Activated T-cell treated with anti-CD3 and anti-CD28 coated beads, Interleukin-2, amount 50 U/mL, for 72 hours (primary cell): ENCODE results near the gene NFATC3. TPM values are rescaled to one million over a fixed set of nuclear protein-coding genes. Genes with fewer than 3 reads are reported as not detected.

Source experiments
- ATAC-seq, 2 donors: fragments of 150-1000 bp; cut with Tn5 transposase; replicated peaks in 1 of 2; 2 replicates each; pipeline ENCODE4 v1.10.0; 2021; ENCODE audit warnings: moderate library complexity in 2 of 2, mild to moderate bottlenecking in 1 of 2
- DNase-seq, 2 donors: peaks; one replicate each; pipeline ENCODE4 v3.0.0; 2021 to 2022; ENCODE audit warnings: mixed read lengths in 1 of 2
- H3K27ac Mint-ChIP-seq: one replicate; pipeline ENCODE4 v1.8.0; 2022; ENCODE audit warnings: mild to moderate bottlenecking, moderate library complexity, mixed read lengths
- H3K27me3 Mint-ChIP-seq: one replicate; pipeline ENCODE4 v1.8.0; 2022; ENCODE audit warnings: low read depth, mixed read lengths
- H3K36me3 Mint-ChIP-seq, 2 donors: one replicate each; pipeline ENCODE4 v1.8.0; 2022; ENCODE audit warnings: mixed read lengths in 2 of 2, mild to moderate bottlenecking in 1 of 2; ENCODE audit not compliant: insufficient read depth in 2 of 2
- H3K4me1 Mint-ChIP-seq: one replicate; pipeline ENCODE4 v1.8.0; 2022; ENCODE audit warnings: low read depth, mixed read lengths
- H3K4me3 Mint-ChIP-seq, 2 donors: one replicate each; pipeline ENCODE4 v1.8.0; 2022; ENCODE audit warnings: mild to moderate bottlenecking in 2 of 2, mixed read lengths in 2 of 2, moderate library complexity in 2 of 2
- H3K9me3 Mint-ChIP-seq, 2 donors: one replicate each; pipeline ENCODE4 v1.8.0; 2022; ENCODE audit warnings: mixed read lengths in 2 of 2
- total RNA-seq, 2 donors: library from RNA; stranded (reverse); gene quantifications; one replicate each; pipeline ENCODE4 v1.2.3, GENCODE V29; 2022

NFATC3 gene
- total RNA-seq, 2 donors from 2014 or later = 79.7 to 82.5 TPM

GRCh38 chr16:68249371-68249770, 164.2 kb downstream of the NFATC3 start:
- ATAC-seq (no peak), DNase-seq (no peak)
- Mint-ChIP-seq H3K27me3 (no peaks in the 10 kb centered on the region), H3K27ac (peak overlapping the region; percentile 17), H3K9me3 (no peaks in the 10 kb centered on the region), H3K4me3 (no peak overlapping the region), H3K4me1 (peaks cover 18% of the 10 kb centered on the region), H3K36me3 (peaks cover 4 to 9% of the 10 kb centered on the region in 2 donors)

GRCh38 chr16:68250951-68251350, 165.8 kb downstream of the NFATC3 start:
- no peak overlapping the region for H3K4me3 Mint-ChIP-seq
- DNase-seq (no peak), ATAC-seq (no peak)
- H3K36me3 Mint-ChIP-seq = peaks cover 4 to 7% of the 10 kb centered on the region in 2 donors
- peaks cover 9% of the 10 kb centered on the region for H3K4me1 Mint-ChIP-seq
- no peaks in the 10 kb centered on the region for H3K9me3 Mint-ChIP-seq
- no peak overlapping the region for H3K27ac Mint-ChIP-seq
- H3K27me3 Mint-ChIP-seq = no peaks in the 10 kb centered on the region

- no peaks in the 10 kb centered on the region for H3K9me3 Mint-ChIP-seq
- DNase-seq (no peak), ATAC-seq (no peak)
- H3K4me1 Mint-ChIP-seq = peaks cover under 1% of the 10 kb centered on the region
- no peak overlapping the region for H3K27ac Mint-ChIP-seq
- H3K4me3 Mint-ChIP-seq = no peak overlapping the region
- H3K36me3 Mint-ChIP-seq = peaks cover 4 to 7% of the 10 kb centered on the region in 2 donors
- no peaks in the 10 kb centered on the region for H3K27me3 Mint-ChIP-seq
These were observed 166.7 kb downstream of the NFATC3 start for GRCh38 chr16:68251832-68252231.

- H3K4me1 Mint-ChIP-seq = peaks cover 2% of the 10 kb centered on the region
- H3K36me3 Mint-ChIP-seq = peaks cover 4 to 7% of the 10 kb centered on the region in 2 donors
- H3K27ac Mint-ChIP-seq = no peak overlapping the region
- H3K4me3 Mint-ChIP-seq = no peak overlapping the region
- H3K27me3 Mint-ChIP-seq = no peaks in the 10 kb centered on the region
- no peak for ATAC-seq
- DNase-seq = no peak
- H3K9me3 Mint-ChIP-seq = no peaks in the 10 kb centered on the region
These were observed 167.2 kb downstream of the NFATC3 start for GRCh38 chr16:68252383-68252782.

GRCh38 chr16:68253721-68254120, 168.6 kb downstream of the NFATC3 start:
- H3K4me1 Mint-ChIP-seq = peaks cover 9% of the 10 kb centered on the region
- H3K27ac Mint-ChIP-seq = no peak overlapping the region
- H3K4me3 Mint-ChIP-seq = no peak overlapping the region
- H3K36me3 Mint-ChIP-seq = peaks cover 4 to 7% of the 10 kb centered on the region in 2 donors
- H3K27me3 Mint-ChIP-seq = no peaks in the 10 kb centered on the region
- no peaks in the 10 kb centered on the region for H3K9me3 Mint-ChIP-seq
- ATAC-seq (no peak), DNase-seq (no peak)

- Mint-ChIP-seq H3K9me3 (no peaks in the 10 kb centered on the region), H3K27me3 (no peaks in the 10 kb centered on the region), H3K36me3 (peaks cover 3 to 5% of the 10 kb centered on the region in 2 donors), H3K4me3 (no peak overlapping the region), H3K4me1 (peaks cover 9% of the 10 kb centered on the region), H3K27ac (no peak overlapping the region)
- ATAC-seq (no peak), DNase-seq (no peak)
These were observed 170.5 kb downstream of the NFATC3 start for GRCh38 chr16:68255712-68256111.

GRCh38 chr16:68257251-68257905, 172.2 kb downstream of the NFATC3 start:
- DNase-seq (no peak), ATAC-seq (no peak)
- H3K36me3 Mint-ChIP-seq = no peaks in the 10 kb centered on the region
- H3K27ac Mint-ChIP-seq = no peak overlapping the region
- H3K27me3 Mint-ChIP-seq = no peaks in the 10 kb centered on the region
- H3K4me3 Mint-ChIP-seq = no peak overlapping the region
- peaks cover 22% of the 10 kb centered on the region for H3K4me1 Mint-ChIP-seq
- H3K9me3 Mint-ChIP-seq = no peaks in the 10 kb centered on the region

- Mint-ChIP-seq H3K9me3 (no peaks in the 10 kb centered on the region), H3K36me3 (no peaks in the 10 kb centered on the region), H3K27me3 (no peaks in the 10 kb centered on the region), H3K27ac (peak overlapping the region; percentile 85), H3K4me1 (peaks cover 26% of the 10 kb centered on the region), H3K4me3 (no peak overlapping the region)
- ATAC-seq = no peak
- DNase-seq = no peak
These were observed 173.0 kb downstream of the NFATC3 start for GRCh38 chr16:68257906-68258800.

GRCh38 chr16:68259007-68259825, 174.0 kb downstream of the NFATC3 start:
- ATAC-seq (no peak), DNase-seq (no peak)
- Mint-ChIP-seq H3K4me1 (peaks cover 35% of the 10 kb centered on the region), H3K27ac (no peak overlapping the region), H3K4me3 (no peak overlapping the region), H3K9me3 (no peaks in the 10 kb centered on the region), H3K36me3 (no peaks in the 10 kb centered on the region), H3K27me3 (no peaks in the 10 kb centered on the region)

GRCh38 chr16:68263559-68264127, 178.5 kb downstream of the NFATC3 start:
- H3K4me1 Mint-ChIP-seq = peaks cover 56% of the 10 kb centered on the region
- H3K9me3 Mint-ChIP-seq = no peaks in the 10 kb centered on the region
- peak overlapping the region; percentile 90 to 93 for H3K4me3 Mint-ChIP-seq
- no peak for ATAC-seq
- no peaks in the 10 kb centered on the region for H3K27me3 Mint-ChIP-seq
- H3K36me3 Mint-ChIP-seq = peaks cover 2 to 8% of the 10 kb centered on the region in 2 donors
- no peak for DNase-seq
- peak overlapping the region; percentile 97 for H3K27ac Mint-ChIP-seq

- peaks cover 64% of the 10 kb centered on the region for H3K4me1 Mint-ChIP-seq
- peak within 1 kb of the TSS; percentile 90 to 93 for H3K4me3 Mint-ChIP-seq
- no peaks in the 10 kb centered on the region for H3K9me3 Mint-ChIP-seq
- DNase-seq = peak; percentile 89 to 94
- peaks cover 5 to 13% of the 10 kb centered on the region in 2 donors for H3K36me3 Mint-ChIP-seq
- ATAC-seq = peak; percentile 82
- peak within 1 kb of the TSS; percentile 97 for H3K27ac Mint-ChIP-seq
- no peaks in the 10 kb centered on the region for H3K27me3 Mint-ChIP-seq
These were observed 179.2 kb downstream of the NFATC3 start, which contains the start of gene SLC7A6 for GRCh38 chr16:68264128-68265077. Gene SLC7A6, plus strand, starts transcription at chr16:68264526. Its CDS starts 10,201 bp downstream, at chr16:68274727.
